Frontal cortex (tissue), 4 donors: Measurements from ENCODE around the gene TMEM39B. TPM values are rescaled to one million over a fixed set of nuclear protein-coding genes. Genes with fewer than 3 reads are reported as not detected.
"Not testable (repeated sequence)": the region's sequence is repeated elsewhere in the genome, so short reads cannot be mapped to it uniquely, and the experiment has no call there.

Source experiments
- DNase-seq, 2 donors: peaks; one replicate each; pipeline ENCODE4 v3.0.0; 2012; ENCODE audit warnings: low spot score in 2 of 2
- FAIRE-seq: peaks from 2 replicates; lab custom pipeline; 2012; peaks lifted over from hg19 to GRCh38; lab: Jason Lieb, UNC
- total RNA-seq: library from RNA; depleted of rRNA; stranded (reverse); fragments of >200 nt; gene quantifications from one replicate; pipeline ENCODE4 v1.2.3, GENCODE V29; 2014
- donor health status: control.
- donor health status: control.
- donor health status: control.

The TMEM39B gene
- total RNA-seq, 1 donor from 2014 or later = 5.3 TPM

DNA sequence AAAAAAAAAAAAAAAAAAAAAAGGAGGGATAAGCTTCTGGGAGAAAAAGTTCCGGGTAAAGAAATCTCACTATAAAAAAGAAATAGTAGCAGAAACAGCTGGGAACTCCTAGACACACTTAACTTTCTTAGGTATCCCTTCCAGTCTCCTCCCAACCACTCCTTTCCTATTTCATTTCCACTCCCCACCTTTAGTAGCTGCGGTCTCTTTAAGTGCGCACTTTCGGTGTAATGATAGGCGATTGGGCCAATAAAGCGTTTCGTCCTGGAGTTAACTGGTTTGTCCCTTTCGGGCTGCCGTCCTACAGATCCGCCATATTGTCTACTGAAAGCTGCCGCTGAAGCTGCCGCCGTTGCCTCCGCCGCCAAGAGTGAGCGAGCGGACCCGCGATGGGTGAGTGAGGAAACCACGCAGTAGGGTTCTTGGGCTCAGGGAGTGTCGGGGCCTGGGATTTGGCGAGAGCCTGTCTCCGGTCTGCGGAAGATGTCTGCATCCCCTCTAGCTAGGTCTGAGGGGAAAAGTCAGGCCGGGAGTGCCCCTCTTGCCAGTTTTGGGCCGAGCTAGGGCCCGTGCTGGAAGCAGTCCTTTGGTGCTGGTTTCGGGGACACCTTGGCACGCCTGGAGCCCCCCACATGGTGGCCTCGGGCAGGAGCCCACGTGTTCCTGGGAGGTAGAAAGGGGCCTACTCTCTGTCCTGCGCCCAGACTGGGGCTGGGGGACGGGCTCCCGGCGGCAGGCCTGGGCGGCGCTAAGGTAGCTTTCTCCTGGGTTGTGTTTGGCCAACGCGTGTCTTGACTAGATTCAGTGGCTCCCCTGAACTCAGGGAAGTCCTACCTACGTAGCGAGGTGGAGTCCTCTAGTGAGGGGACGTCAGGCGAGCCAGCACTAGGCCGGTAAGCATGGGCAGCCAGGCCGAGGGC is 35.3 kb downstream of the TMEM39B start, which contains the start of gene KPNA6:
Gene KPNA6 (plus strand): TSS at position 315 of the 920 bp plus-strand sequence. CDS start 75 bp downstream, at position 390.
- DNase-seq (peak; percentile 64 to 75), FAIRE-seq (no peak)

- no peak for DNase-seq
- no peak for FAIRE-seq
Observed at GRCh38 chr1:32111040-32111623, 38.4 kb downstream of the TMEM39B start.

DNA sequence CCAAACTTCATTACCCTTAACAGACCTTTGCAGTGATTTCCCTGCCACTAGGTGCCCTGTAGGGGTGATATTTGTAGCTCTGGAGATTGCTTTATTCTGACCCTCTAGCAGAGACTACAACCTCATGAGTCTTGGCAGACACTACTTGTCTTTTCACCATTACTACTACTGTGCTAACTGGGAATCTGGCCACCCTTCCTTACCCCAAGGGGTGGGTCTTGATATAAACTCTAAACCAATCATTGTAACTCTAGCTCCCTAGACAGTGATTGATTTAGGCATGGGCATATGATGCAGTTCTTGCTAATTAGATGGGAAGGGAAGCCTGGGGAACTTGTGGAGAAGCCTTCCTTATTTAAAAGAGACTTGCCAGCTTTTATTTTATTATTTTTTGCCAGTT is 39.0 kb downstream of the TMEM39B start:
- DNase-seq (no peak), FAIRE-seq (no peak)

DNA sequence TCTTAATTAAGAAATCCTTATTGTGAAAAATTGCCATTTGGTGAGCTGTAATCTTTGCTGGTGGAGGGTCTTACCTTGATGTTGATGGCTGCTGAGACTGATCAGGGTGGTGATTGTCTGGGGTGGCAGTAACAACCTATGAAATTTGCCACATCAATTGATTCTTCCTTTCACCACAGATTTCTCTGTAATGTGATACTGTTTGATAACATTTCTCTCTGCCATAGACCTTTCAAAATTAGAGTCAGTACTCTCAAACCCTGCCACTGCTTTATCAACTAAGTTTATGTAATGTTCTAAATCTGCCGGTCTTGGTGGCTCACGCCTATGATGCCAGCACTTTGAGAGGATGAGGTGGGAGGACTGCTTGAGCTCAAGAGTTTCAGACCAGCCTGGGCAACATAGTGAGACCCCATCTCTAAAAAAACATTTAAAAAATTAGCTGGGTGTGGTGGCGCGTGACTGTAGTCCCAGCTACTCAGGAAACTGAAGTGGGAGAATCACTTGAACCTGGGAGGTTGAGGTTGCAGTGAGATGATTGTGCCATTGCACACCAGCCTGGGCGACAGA is 40.2 kb downstream of the TMEM39B start:
- DNase-seq (no peak), FAIRE-seq (no peak)

DNA sequence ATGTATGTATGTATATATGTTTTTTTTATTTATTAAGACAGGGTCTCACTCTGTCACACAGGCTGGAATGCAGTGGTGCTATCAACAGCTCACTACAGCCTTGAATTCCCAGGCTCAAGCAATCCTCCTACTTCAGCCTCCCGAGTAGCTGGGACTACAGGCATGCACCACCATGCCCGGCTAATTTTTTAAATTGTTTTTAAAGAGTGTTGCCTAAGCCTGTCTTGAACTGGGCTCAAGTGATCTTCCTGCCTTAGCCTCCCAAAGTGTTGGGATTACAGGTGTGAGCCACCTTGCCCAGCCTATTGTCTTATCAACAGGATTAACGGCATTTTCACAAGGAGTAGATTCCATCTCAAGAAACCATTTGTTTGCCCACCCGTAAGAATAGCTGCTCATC is 40.7 kb downstream of the TMEM39B start:
- not testable (repeated sequence) for DNase-seq, FAIRE-seq

DNA sequence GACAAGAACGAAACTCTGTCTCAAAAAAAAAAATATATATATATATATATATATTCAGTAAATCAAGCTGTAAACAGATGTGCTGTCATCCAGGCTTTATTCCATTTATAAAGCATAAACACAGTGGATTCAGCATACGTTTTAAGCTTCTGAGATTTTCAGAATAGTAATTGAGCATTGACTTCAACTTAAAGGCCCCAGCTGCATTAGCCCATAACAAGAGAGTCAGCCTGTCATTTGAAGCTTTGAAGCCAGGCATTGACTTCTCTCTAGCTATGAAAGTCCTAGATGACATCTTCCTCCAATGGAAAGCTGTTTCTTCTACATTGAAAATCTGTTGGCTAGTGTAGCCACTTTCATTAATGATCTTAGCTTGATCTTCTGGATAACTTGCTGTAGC is 41.7 kb downstream of the TMEM39B start:
- FAIRE-seq (no peak), DNase-seq (no peak)

- DNase-seq (no peak), FAIRE-seq (no peak)
Observed at GRCh38 chr1:32115496-32115895, 42.8 kb downstream of the TMEM39B start.

- DNase-seq (no peak), FAIRE-seq (no peak)
Observed at GRCh38 chr1:32116531-32116930, 43.8 kb downstream of the TMEM39B start.

- DNase-seq (no peak), FAIRE-seq (no peak)
Observed at GRCh38 chr1:32122151-32122550, 49.4 kb downstream of the TMEM39B start.

- DNase-seq, FAIRE-seq: not testable (repeated sequence)
Observed at GRCh38 chr1:32123361-32123760, 50.6 kb downstream of the TMEM39B start.

- FAIRE-seq (no peak), DNase-seq (no peak)
Observed at GRCh38 chr1:32125313-32125712, 52.6 kb downstream of the TMEM39B start.

- FAIRE-seq = no peak
Observed at GRCh38 chr1:32126770-32127169, 54.0 kb downstream of the TMEM39B start.

GRCh38 chr1:32127409-32128198 is 54.9 kb downstream of the TMEM39B start:
- FAIRE-seq (no peak), DNase-seq (no peak)

More at GRCh38 chr1:32126770-32127169, 54.0 kb downstream of the TMEM39B start:
- DNase-seq = no peak

DNA sequence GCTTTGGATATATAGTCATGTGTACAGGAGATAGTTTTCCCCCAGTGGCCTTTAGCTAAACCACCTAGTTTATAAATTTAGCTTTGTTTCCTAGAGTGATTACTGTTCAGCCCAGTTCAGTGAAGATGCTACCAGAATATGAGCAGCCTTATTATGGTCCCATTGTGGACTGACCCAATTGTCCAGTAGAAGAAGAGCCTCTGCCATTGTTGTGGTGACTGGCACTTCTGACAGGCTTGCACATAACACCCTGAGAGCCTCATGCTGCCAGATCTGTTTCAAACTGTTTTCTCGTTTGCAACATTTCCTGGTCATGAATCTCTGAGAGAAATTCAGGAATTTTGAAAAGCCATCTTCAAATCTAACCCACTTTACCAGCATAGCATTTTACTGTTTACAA is 55.7 kb downstream of the TMEM39B start:
- no peak for DNase-seq
- no peak for FAIRE-seq

- DNase-seq = no peak
- FAIRE-seq = no peak
Observed at GRCh38 chr1:32128964-32129363, 56.2 kb downstream of the TMEM39B start.

GRCh38 chr1:32133950-32134280 is 61.2 kb downstream of the TMEM39B start:
- FAIRE-seq, DNase-seq: not testable (repeated sequence)

GRCh38 chr1:32137111-32137510 is 64.4 kb downstream of the TMEM39B start:
- DNase-seq (no peak), FAIRE-seq (no peak)

DNA sequence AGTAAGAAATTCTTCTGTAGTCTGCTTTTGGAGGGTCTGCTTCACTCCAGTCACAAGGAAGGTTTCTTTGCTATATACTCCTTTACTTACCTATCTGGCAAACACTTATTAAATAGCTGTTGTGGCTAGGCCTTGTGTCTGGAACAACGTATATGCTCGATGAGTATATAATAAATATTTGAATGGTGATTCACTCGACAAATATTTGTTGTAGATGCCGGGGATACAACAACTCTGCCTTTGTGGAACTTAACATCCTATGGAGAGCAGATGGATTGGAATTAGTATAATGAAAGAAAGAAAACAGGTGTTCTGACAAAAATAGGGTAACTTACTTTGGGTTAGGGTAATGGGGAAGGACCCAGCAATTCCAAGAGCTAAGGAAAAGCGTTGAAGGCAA is 66.2 kb downstream of the TMEM39B start:
- FAIRE-seq = no peak

GRCh38 chr1:32142446-32143301 is 69.9 kb downstream of the TMEM39B start:
- peak; percentile 15 to 52 for DNase-seq
- no peak for FAIRE-seq

More for the DNA sequence above, 66.2 kb downstream of the TMEM39B start:
- no peak for DNase-seq
